ENCODE data around the gene GNS. TPM values are rescaled to one million over a fixed set of nuclear protein-coding genes. Genes with fewer than 3 reads are reported as not detected.
A peak's percentile ranks its signal among the peaks of the same experiment; 100 is the strongest.

The GNS gene
- total and polyA plus RNA-seq, 7 experiments from 2014 or later: 24.4 to 62.8 (median 36.0) TPM

DNA sequence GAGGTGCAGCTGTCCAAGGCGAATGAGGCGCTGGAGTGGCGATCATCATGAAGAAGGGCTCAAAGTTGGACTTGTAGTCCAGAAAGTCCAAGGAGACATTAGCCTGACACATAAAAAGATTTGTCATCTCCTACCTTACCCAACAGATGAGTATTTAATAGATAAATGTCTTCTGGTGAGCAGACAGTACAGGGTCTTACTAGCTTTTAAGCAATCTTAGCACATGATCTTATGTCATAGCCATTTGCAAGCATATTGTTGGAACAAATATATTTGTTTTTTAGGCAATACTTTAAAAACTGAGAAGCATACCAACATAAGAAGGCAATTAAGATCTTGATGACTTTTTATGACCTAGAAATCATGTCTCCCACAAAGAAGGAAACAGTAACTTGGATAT, 16.0 kb downstream of the GNS start:
- Mint-ChIP-seq H3K4me3 (no peak overlapping the region), H3K36me3 (peaks cover 21 to 88% (median 66%) of the 10 kb centered on the region in 5 donors), H3K4me1 (peaks cover under 1 to 10% (median 5%) of the 10 kb centered on the region in 7 donors), H3K27ac (no peak overlapping the region), H3K9me3 (no peaks in the 10 kb centered on the region), H3K27me3 (no peaks in the 10 kb centered on the region)
- H3K27me3 ChIP-seq (ENCODE audit: control insufficient read depth in 2 of 2, insufficient read depth in 2 of 2, low read length in 2 of 2): no peaks in the 10 kb centered on the region
- POLR2A ChIA-PET: no interaction called here
- CTCF ChIA-PET: no interaction called here
- H3K36me3 ChIP-seq (ENCODE audit: control insufficient read depth in 2 of 3, insufficient read depth in 3 of 3, low read length in 3 of 3): peaks cover 10 to 70% (median 19%) of the 10 kb centered on the region in 3 experiments
- H3K4me1 ChIP-seq (ENCODE audit: control insufficient read depth in 2 of 2, insufficient read depth in 2 of 2, low read length in 2 of 2): no peaks in the 10 kb centered on the region
- no peaks in the 10 kb centered on the region for H3K9me3 ChIP-seq (ENCODE audit: control insufficient read depth in 2 of 3, low read length in 3 of 3)
- DNase-seq (no peak), ATAC-seq (no peak)
- H3K27ac ChIP-seq (ENCODE audit: low read depth, low read length): no peak overlapping the region
- intact Hi-C loops (cut with micrococcal nuclease): no loop called here
- H3K4me3 ChIP-seq (ENCODE audit: low read length): no peak overlapping the region

DNA sequence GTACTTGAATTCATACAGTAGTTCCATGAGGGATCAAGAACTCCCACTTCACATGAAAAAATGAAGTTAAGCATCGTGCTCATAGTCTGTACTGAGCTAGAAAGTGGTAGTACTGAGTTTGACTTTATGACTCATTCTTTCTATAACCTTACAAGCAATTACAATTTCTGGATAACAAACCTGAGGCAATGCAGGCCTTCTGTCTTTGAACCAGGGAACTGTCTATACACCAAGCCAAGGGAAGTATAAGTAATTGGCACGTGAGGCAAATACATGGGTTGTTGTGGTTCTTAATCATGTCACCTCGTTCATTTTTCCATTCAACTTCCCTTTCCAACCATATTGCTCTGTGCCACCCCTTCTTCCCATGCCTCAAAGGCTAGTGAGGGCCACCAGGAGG, 16.8 kb downstream of the GNS start:
- H3K4me1 ChIP-seq (ENCODE audit: control insufficient read depth in 2 of 2, insufficient read depth in 2 of 2, low read length in 2 of 2): peaks cover 0 to 1% of the 10 kb centered on the region in 2 donors

GRCh38 chr12:64740646-64741045, 18.6 kb downstream of the GNS start:
- Histone ChIP-seq H3K9me3 (ENCODE audit: control insufficient read depth in 2 of 3, low read length in 3 of 3) (no peaks in the 10 kb centered on the region), H3K4me3 (ENCODE audit: low read length) (no peak overlapping the region), H3K36me3 (ENCODE audit: control insufficient read depth in 2 of 3, insufficient read depth in 3 of 3, low read length in 3 of 3) (peaks cover 10 to 84% (median 19%) of the 10 kb centered on the region in 3 experiments), H3K27me3 (ENCODE audit: control insufficient read depth in 2 of 2, insufficient read depth in 2 of 2, low read length in 2 of 2) (no peaks in the 10 kb centered on the region), H3K4me1 (ENCODE audit: control insufficient read depth in 2 of 2, insufficient read depth in 2 of 2, low read length in 2 of 2) (peaks cover 0 to 5% of the 10 kb centered on the region in 2 donors), H3K27ac (ENCODE audit: low read depth, low read length) (no peak overlapping the region)
- H3K9me3 Mint-ChIP-seq: no peaks in the 10 kb centered on the region
- H3K27me3 Mint-ChIP-seq: no peaks in the 10 kb centered on the region
- ATAC-seq (no peak), DNase-seq (no peak)
- no peak overlapping the region for H3K4me3 Mint-ChIP-seq
- peaks cover 11 to 32% (median 16%) of the 10 kb centered on the region in 7 donors for H3K4me1 Mint-ChIP-seq
- peaks cover 29 to 92% (median 67%) of the 10 kb centered on the region in 5 donors for H3K36me3 Mint-ChIP-seq
- POLR2A ChIA-PET: interaction anchor here (0.9 kb wide), 1 partner anchor 119 kb away, joined by 3 read pairs; no protein-coding TSS in a partner anchor
- intact Hi-C loops (cut with micrococcal nuclease): no loop called here
- no peak overlapping the region for H3K27ac Mint-ChIP-seq
- CTCF ChIA-PET: no interaction called here

More for the DNA sequence above, 16.8 kb downstream of the GNS start:
- H3K4me3 ChIP-seq (ENCODE audit: low read length): no peak overlapping the region
- Mint-ChIP-seq H3K4me3 (no peak overlapping the region), H3K27me3 (no peaks in the 10 kb centered on the region), H3K27ac (no peak overlapping the region), H3K9me3 (no peaks in the 10 kb centered on the region), H3K36me3 (peaks cover 21 to 89% (median 66%) of the 10 kb centered on the region in 5 donors), H3K4me1 (peaks cover 7 to 17% (median 12%) of the 10 kb centered on the region in 7 donors)
- ChIA-PET CTCF (interaction anchor here (1.0 kb wide), 1 partner anchor 53 kb away, joined by 4 read pairs; no protein-coding TSS in a partner anchor), POLR2A (no interaction called here)
- DNase-seq (no peak), ATAC-seq (peak; percentile 20)
- intact Hi-C loops (cut with micrococcal nuclease): no loop called here
- H3K27ac ChIP-seq (ENCODE audit: low read depth, low read length): no peak overlapping the region
- peaks cover 10 to 72% (median 19%) of the 10 kb centered on the region in 3 experiments for H3K36me3 ChIP-seq (ENCODE audit: control insufficient read depth in 2 of 3, insufficient read depth in 3 of 3, low read length in 3 of 3)
- no peaks in the 10 kb centered on the region for H3K9me3 ChIP-seq (ENCODE audit: control insufficient read depth in 2 of 3, low read length in 3 of 3)
- H3K27me3 ChIP-seq (ENCODE audit: control insufficient read depth in 2 of 2, insufficient read depth in 2 of 2, low read length in 2 of 2): no peaks in the 10 kb centered on the region

DNA sequence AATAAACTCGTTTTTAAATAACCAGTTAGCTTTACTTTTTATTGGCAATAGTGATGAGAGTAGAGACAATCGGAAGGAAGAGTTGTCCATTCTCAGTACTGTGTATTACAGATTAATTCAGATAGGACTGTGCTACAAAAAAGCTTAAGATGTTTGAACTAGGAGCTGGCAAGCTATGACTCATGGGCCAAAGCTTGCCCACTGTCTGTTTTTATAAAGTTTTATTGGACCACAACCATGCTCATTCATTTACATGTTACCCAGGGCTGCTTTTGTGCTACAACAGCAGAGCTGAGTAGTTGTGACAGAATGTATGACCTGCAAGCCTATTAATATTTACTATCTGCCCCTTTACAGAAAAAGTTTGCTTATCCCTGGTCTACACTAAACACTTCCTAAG, 19.4 kb downstream of the GNS start:
- Mint-ChIP-seq H3K27me3 (no peaks in the 10 kb centered on the region), H3K4me1 (peaks cover 11 to 30% (median 16%) of the 10 kb centered on the region in 7 donors), H3K27ac (peak overlapping the region in 1 of 9 donors; percentile 28), H3K9me3 (no peaks in the 10 kb centered on the region), H3K36me3 (peaks cover 29 to 89% (median 67%) of the 10 kb centered on the region in 5 donors), H3K4me3 (no peak overlapping the region)
- intact Hi-C loops (cut with micrococcal nuclease): no loop called here
- no peaks in the 10 kb centered on the region for H3K27me3 ChIP-seq (ENCODE audit: control insufficient read depth in 2 of 2, insufficient read depth in 2 of 2, low read length in 2 of 2)
- no peak for ATAC-seq
- H3K4me1 ChIP-seq (ENCODE audit: control insufficient read depth in 2 of 2, insufficient read depth in 2 of 2, low read length in 2 of 2): peaks cover 0 to 5% of the 10 kb centered on the region in 2 donors
- H3K9me3 ChIP-seq (ENCODE audit: control insufficient read depth in 2 of 3, low read length in 3 of 3): no peaks in the 10 kb centered on the region
- no peak for DNase-seq
- no peak overlapping the region for H3K27ac ChIP-seq (ENCODE audit: low read depth, low read length)
- peaks cover 10 to 83% (median 19%) of the 10 kb centered on the region in 3 experiments for H3K36me3 ChIP-seq (ENCODE audit: control insufficient read depth in 2 of 3, insufficient read depth in 3 of 3, low read length in 3 of 3)
- ChIA-PET POLR2A (no interaction called here), CTCF (no interaction called here)
- H3K4me3 ChIP-seq (ENCODE audit: low read length): no peak overlapping the region

DNA sequence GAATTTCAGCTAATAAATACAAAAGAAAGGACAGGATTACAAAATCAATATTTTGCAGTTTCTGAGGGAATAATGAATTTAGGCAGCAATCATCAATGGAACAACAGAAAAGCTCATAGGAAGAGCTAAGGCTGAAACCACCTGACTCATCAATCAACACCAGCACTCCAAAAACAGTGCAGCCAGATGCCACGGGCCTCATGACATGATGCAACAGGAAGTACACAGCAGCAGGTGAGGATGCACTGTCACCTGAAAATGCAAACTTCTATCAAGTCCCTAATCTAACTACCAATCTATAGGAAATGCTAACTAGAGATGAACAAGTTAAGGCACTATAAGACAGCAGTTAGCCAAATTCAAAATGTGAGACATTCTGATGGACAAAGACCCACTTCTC, 21.7 kb downstream of the GNS start:
- Mint-ChIP-seq H3K4me1 (peaks cover 12 to 26% (median 16%) of the 10 kb centered on the region in 7 donors), H3K27me3 (no peaks in the 10 kb centered on the region), H3K9me3 (no peaks in the 10 kb centered on the region), H3K36me3 (peaks cover 30 to 87% (median 69%) of the 10 kb centered on the region in 5 donors), H3K27ac (peak overlapping the region in 7 of 9 donors; percentile 7 to 84 (median 52)), H3K4me3 (peak overlapping the region in 1 of 10 donors; percentile 35)
- no peak overlapping the region for H3K4me3 ChIP-seq (ENCODE audit: low read length)
- DNase-seq: peak in 3 of 9 donors; percentile 17 to 25 (median 24)
- intact Hi-C loops (cut with micrococcal nuclease): no loop called here
- ATAC-seq: peak; percentile 46
- peaks cover 0 to 71% (median 4%) of the 10 kb centered on the region in 3 experiments for H3K36me3 ChIP-seq (ENCODE audit: control insufficient read depth in 2 of 3, insufficient read depth in 3 of 3, low read length in 3 of 3)
- ChIA-PET POLR2A (no interaction called here), CTCF (no interaction called here)
- no peaks in the 10 kb centered on the region for H3K27me3 ChIP-seq (ENCODE audit: control insufficient read depth in 2 of 2, insufficient read depth in 2 of 2, low read length in 2 of 2)
- H3K4me1 ChIP-seq (ENCODE audit: control insufficient read depth in 2 of 2, insufficient read depth in 2 of 2, low read length in 2 of 2): peaks cover 0 to 5% of the 10 kb centered on the region in 2 donors
- no peak overlapping the region for H3K27ac ChIP-seq (ENCODE audit: low read depth, low read length)
- H3K9me3 ChIP-seq (ENCODE audit: control insufficient read depth in 2 of 3, low read length in 3 of 3): no peaks in the 10 kb centered on the region

DNA sequence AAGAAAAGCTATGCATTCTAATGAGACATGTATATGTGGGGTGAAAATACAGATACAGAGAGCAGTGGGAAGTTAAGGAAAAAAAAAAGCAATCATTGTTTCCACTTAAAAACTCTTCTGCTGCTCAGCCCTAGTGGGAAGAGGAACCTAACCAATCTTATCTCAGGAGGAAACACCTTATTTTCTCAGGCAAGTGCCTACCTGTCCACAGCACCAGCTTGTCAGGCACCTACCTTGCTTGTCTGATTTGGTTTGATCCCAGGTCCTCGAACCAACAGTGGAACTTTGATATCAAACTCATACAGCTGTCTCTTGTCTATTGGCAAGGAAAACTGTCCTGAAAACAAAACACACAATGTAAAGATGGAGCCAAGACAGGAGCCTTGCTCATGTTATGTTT, 22.4 kb downstream of the GNS start:
- POLR2A ChIA-PET: no interaction called here

GRCh38 chr12:64735442-64735841, 23.8 kb downstream of the GNS start:
- H3K9me3 Mint-ChIP-seq: no peaks in the 10 kb centered on the region
- Histone ChIP-seq H3K9me3 (ENCODE audit: control insufficient read depth in 2 of 3, low read length in 3 of 3) (no peaks in the 10 kb centered on the region), H3K36me3 (ENCODE audit: control insufficient read depth in 2 of 3, insufficient read depth in 3 of 3, low read length in 3 of 3) (peaks cover 0 to 54% (median 0%) of the 10 kb centered on the region in 3 experiments), H3K27ac (ENCODE audit: low read depth, low read length) (no peak overlapping the region), H3K27me3 (ENCODE audit: control insufficient read depth in 2 of 2, insufficient read depth in 2 of 2, low read length in 2 of 2) (no peaks in the 10 kb centered on the region), H3K4me1 (ENCODE audit: control insufficient read depth in 2 of 2, insufficient read depth in 2 of 2, low read length in 2 of 2) (peaks cover 1 to 18% of the 10 kb centered on the region in 2 donors), H3K4me3 (ENCODE audit: low read length) (no peak overlapping the region)
- peaks cover 30 to 79% (median 69%) of the 10 kb centered on the region in 5 donors for H3K36me3 Mint-ChIP-seq
- H3K27me3 Mint-ChIP-seq: no peaks in the 10 kb centered on the region
- DNase-seq: no peak
- intact Hi-C loops (cut with micrococcal nuclease): no loop called here
- H3K4me3 Mint-ChIP-seq: no peak overlapping the region
- no peak for ATAC-seq
- H3K27ac Mint-ChIP-seq: no peak overlapping the region
- peaks cover 16 to 33% (median 25%) of the 10 kb centered on the region in 7 donors for H3K4me1 Mint-ChIP-seq
- ChIA-PET POLR2A (no interaction called here), CTCF (interaction anchor here (1.1 kb wide), 1 partner anchor 61 kb away, joined by 3 read pairs; no protein-coding TSS in a partner anchor)

More for the DNA sequence above, 22.4 kb downstream of the GNS start:
- Mint-ChIP-seq H3K4me1 (peaks cover 12 to 26% (median 16%) of the 10 kb centered on the region in 7 donors), H3K27me3 (no peaks in the 10 kb centered on the region), H3K9me3 (no peaks in the 10 kb centered on the region), H3K27ac (peak overlapping the region in 5 of 9 donors; percentile 5 to 84 (median 52)), H3K4me3 (no peak overlapping the region), H3K36me3 (peaks cover 30 to 81% (median 68%) of the 10 kb centered on the region in 5 donors)
- intact Hi-C loops (cut with micrococcal nuclease): no loop called here
- Histone ChIP-seq H3K27ac (ENCODE audit: low read depth, low read length) (no peak overlapping the region), H3K4me1 (ENCODE audit: control insufficient read depth in 2 of 2, insufficient read depth in 2 of 2, low read length in 2 of 2) (peaks cover 0 to 5% of the 10 kb centered on the region in 2 donors), H3K27me3 (ENCODE audit: control insufficient read depth in 2 of 2, insufficient read depth in 2 of 2, low read length in 2 of 2) (no peaks in the 10 kb centered on the region), H3K36me3 (ENCODE audit: control insufficient read depth in 2 of 3, insufficient read depth in 3 of 3, low read length in 3 of 3) (peaks cover 0 to 65% (median 0%) of the 10 kb centered on the region in 3 experiments), H3K9me3 (ENCODE audit: control insufficient read depth in 2 of 3, low read length in 3 of 3) (no peaks in the 10 kb centered on the region), H3K4me3 (ENCODE audit: low read length) (no peak overlapping the region)
- ATAC-seq (no peak), DNase-seq (no peak)
- CTCF ChIA-PET: no interaction called here
